Measurements from ENCODE around the gene AGBL5.

Gene AGBL5

GRCh38 chr2:27080140-27080469, 28.6 kb downstream of the AGBL5 start:
- no peak overlapping the region for H3K4me3 ChIP-seq (ENCODE audit: low read depth, low read length)
- DNase-seq (ENCODE audit: low read depth): no peak
- TF ChIP-seq CTCF (IDR thresholded peaks at IDR 0.05; ENCODE audit: control insufficient read depth, extremely low read depth, insufficient read depth): no peak

- no peak overlapping the region for H3K4me3 ChIP-seq (ENCODE audit: low read depth, low read length)
Measured at GRCh38 chr2:27080603-27080936, 29.1 kb downstream of the AGBL5 start.

DNA sequence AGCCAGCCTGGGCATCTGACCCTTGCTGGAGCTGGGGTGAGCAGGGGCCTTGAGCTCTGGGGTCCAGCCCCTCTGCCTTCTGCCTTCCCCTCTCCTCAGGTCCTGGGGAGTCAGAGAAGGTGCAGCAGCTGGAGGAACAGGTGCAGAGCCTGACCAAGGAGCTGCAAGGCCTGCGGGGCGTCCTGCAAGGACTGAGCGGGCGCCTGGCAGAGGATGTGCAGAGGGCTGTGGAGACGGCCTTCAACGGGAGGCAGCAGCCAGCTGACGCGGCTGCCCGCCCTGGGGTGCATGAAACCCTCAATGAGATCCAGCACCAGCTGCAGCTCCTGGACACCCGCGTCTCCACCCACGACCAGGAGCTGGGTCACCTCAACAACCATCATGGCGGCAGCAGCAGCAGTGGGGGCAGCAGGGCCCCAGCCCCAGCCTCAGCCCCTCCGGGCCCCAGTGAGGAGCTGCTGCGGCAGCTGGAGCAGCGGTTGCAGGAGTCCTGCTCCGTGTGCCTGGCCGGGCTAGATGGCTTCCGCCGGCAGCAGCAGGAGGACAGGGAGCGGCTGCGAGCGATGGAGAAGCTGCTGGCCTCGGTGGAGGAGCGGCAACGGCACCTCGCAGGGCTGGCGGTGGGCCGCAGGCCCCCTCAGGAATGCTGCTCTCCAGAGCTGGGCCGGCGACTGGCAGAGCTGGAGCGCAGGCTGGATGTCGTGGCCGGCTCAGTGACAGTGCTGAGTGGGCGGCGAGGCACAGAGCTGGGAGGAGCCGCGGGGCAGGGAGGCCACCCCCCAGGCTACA, 30.7 kb downstream of the AGBL5 start:
- no peak for TF ChIP-seq CTCF (IDR thresholded peaks at IDR 0.05; ENCODE audit: control insufficient read depth, extremely low read depth, insufficient read depth)
- H3K4me3 ChIP-seq (ENCODE audit: low read depth, low read length): no peak overlapping the region
- no peak for DNase-seq (ENCODE audit: low read depth)

More at GRCh38 chr2:27080603-27080936, 29.1 kb downstream of the AGBL5 start:
- no peak for TF ChIP-seq CTCF (IDR thresholded peaks at IDR 0.05; ENCODE audit: control insufficient read depth, extremely low read depth, insufficient read depth)
- no peak for DNase-seq (ENCODE audit: low read depth)

DNA sequence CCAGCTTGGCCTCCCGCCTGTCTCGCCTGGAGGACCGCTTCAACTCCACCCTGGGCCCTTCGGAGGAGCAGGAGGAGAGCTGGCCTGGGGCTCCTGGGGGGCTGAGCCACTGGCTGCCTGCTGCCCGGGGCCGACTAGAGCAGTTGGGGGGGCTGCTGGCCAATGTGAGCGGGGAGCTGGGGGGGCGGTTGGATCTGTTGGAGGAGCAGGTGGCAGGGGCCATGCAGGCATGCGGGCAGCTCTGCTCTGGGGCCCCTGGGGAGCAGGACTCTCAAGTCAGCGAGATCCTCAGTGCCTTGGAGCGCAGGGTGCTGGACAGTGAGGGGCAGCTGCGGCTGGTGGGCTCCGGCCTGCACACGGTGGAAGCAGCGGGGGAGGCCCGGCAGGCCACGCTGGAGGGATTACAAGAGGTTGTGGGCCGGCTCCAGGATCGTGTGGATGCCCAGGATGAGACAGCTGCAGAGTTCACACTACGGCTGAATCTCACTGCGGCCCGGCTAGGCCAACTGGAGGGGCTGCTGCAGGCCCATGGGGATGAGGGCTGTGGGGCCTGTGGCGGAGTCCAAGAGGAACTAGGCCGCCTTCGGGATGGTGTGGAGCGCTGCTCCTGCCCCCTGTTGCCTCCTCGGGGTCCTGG, 31.4 kb downstream of the AGBL5 start:
- no peak overlapping the region for H3K4me3 ChIP-seq (ENCODE audit: low read depth, low read length)
- TF ChIP-seq CTCF (IDR thresholded peaks at IDR 0.05; ENCODE audit: control insufficient read depth, extremely low read depth, insufficient read depth): no peak
- no peak for DNase-seq (ENCODE audit: low read depth)

DNA sequence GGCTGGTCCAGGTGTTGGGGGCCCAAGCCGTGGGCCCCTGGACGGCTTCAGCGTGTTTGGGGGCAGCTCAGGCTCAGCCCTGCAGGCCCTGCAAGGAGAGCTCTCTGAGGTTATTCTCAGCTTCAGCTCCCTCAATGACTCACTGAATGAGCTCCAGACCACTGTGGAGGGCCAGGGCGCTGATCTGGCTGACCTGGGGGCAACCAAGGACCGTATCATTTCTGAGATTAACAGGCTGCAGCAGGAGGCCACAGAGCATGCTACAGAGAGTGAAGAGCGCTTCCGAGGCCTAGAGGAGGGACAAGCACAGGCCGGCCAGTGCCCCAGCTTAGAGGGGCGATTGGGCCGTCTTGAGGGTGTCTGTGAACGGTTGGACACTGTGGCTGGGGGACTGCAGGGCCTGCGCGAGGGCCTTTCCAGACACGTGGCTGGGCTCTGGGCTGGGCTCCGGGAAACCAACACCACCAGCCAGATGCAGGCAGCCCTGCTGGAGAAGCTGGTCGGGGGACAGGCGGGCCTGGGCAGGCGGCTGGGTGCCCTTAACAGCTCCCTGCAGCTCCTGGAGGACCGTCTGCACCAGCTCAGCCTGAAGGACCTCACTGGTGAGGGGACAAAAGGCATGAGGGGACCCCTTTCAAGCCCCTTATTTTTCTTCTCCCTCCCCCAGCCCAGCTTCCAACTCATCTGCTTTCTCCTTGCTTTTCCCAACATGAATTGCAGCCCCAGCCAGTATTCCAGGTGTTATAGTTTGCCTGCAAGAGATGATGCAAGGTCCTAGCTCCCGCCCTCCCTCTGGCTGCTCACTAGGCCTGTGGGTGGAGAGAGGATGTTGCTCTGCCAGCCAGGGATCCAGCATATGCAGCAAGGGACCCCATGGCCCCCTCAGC, 32.2 kb downstream of the AGBL5 start:
- DNase-seq (ENCODE audit: low read depth): no peak
- no peak overlapping the region for H3K4me3 ChIP-seq (ENCODE audit: low read depth, low read length)
- TF ChIP-seq CTCF (IDR thresholded peaks at IDR 0.05; ENCODE audit: control insufficient read depth, extremely low read depth, insufficient read depth): no peak

- TF ChIP-seq CTCF (IDR thresholded peaks at IDR 0.05; ENCODE audit: control insufficient read depth, extremely low read depth, insufficient read depth): no peak
- DNase-seq (ENCODE audit: low read depth): no peak
- H3K4me3 ChIP-seq (ENCODE audit: low read depth, low read length): no peak overlapping the region
Measured at GRCh38 chr2:27084297-27085061, 33.0 kb downstream of the AGBL5 start.

Measured in LNCaP clone FGC (cell line).